Fibroblast of pulmonary artery (primary cell): Measurements from ENCODE around the gene PPDPF.
"Not testable (repeated sequence)": the region's sequence is repeated elsewhere in the genome, so short reads cannot be mapped to it uniquely, and the experiment has no call there.

Experiments used
- DNase-seq: peaks from one replicate; pipeline ENCODE4 v3.0.0-alpha.2; 2010; ENCODE audit warnings: low read depth
- H3K4me3 ChIP-seq: replicated peaks from 2 replicates; pipeline ENCODE4 v1.5.1; 2011; ENCODE audit warnings: low read depth, mild to moderate bottlenecking, control low read depth, low read length, moderate library complexity
- TF ChIP-seq, protein P1 (sequence below): IDR thresholded peaks from 2 replicates; pipeline ENCODE4 v1.5.1; 2011; ENCODE audit warnings: mild to moderate bottlenecking, control low read depth, low read length, inconsistent platforms; ENCODE audit errors: missing control alignments

PPDPF gene

GRCh38 chr20:63475209-63475608 lies 45.4 kb upstream of the PPDPF start:
- TF ChIP-seq, protein P1, sequence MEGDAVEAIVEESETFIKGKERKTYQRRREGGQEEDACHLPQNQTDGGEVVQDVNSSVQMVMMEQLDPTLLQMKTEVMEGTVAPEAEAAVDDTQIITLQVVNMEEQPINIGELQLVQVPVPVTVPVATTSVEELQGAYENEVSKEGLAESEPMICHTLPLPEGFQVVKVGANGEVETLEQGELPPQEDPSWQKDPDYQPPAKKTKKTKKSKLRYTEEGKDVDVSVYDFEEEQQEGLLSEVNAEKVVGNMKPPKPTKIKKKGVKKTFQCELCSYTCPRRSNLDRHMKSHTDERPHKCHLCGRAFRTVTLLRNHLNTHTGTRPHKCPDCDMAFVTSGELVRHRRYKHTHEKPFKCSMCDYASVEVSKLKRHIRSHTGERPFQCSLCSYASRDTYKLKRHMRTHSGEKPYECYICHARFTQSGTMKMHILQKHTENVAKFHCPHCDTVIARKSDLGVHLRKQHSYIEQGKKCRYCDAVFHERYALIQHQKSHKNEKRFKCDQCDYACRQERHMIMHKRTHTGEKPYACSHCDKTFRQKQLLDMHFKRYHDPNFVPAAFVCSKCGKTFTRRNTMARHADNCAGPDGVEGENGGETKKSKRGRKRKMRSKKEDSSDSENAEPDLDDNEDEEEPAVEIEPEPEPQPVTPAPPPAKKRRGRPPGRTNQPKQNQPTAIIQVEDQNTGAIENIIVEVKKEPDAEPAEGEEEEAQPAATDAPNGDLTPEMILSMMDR = no peak
- no peak overlapping the region for H3K4me3 ChIP-seq
- DNase-seq = peak; percentile 30

DNA sequence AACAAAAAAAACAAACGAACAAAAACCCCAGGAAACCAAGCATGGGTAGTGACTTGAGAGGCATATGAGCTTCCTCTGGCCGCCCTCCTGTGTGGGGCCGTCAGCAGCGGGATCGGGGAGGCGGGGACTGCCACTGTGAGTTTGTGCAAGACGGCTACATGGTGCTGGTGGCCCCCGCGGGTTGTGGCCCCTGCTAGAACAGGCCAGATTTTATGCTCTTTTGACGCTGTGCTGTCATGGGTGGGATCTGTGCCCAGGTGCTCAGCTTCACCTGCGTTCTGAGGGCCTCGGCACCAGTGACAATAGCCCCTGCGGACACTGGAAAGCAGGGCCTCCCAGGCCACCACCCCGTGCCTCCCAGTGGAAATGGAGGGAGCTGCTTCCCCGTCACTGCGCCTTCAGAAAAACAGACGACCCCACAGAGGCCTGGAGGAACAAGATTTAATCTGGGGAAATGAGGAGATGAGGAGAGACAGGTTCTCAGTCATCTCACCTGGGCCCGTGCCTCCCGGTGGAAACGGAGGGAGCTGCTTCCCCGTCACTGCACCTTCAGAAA lies 43.4 kb upstream of the PPDPF start:
- H3K4me3 ChIP-seq = no peak overlapping the region
- TF ChIP-seq, protein P1 = no peak
- DNase-seq = no peak

- no peak for DNase-seq
- TF ChIP-seq, protein P1 = no peak
Measured at GRCh38 chr20:63477944-63478343, 42.6 kb upstream of the PPDPF start.

GRCh38 chr20:63478346-63479302 lies 41.9 kb upstream of the PPDPF start:
- DNase-seq = no peak
- TF ChIP-seq, protein P1 = no peak
- no peak overlapping the region for H3K4me3 ChIP-seq

More at GRCh38 chr20:63477944-63478343, 42.6 kb upstream of the PPDPF start:
- no peak overlapping the region for H3K4me3 ChIP-seq

DNA sequence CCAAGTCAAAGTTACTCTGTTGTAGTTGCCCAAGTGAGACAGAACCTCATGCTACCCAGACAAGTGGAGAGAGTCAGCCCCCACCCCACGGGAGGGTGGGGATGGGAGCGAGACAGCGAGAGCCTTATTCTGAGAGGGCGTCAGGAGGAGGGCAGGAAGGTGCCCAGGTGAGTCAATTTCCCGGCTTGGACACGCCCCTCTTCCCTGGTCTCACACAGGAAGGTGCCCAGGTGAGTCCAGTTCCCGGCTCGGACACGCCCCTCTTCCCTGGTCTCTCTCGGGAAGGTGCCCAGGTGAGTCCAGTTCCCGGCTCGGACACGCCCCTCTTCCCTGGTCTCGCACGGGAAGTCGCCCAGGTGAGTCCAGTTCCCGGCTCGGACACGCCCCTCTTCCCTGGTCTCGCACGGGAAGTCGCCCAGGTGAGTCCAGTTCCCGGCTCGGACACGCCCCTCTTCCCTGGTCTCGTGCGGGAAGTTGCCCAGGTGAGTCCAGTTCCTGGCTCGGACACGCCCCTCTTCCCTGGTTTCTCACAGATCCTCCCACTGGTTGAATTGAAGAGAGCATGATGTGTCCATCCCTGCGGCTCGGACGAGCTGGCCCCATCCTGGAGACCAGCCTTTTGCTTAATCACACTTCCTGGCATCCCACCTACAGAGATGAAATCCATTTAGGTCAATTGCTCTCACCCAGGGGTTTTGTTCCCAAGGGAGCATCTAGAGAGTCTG lies 40.7 kb upstream of the PPDPF start:
- not testable (repeated sequence) for H3K4me3 ChIP-seq, DNase-seq

DNA sequence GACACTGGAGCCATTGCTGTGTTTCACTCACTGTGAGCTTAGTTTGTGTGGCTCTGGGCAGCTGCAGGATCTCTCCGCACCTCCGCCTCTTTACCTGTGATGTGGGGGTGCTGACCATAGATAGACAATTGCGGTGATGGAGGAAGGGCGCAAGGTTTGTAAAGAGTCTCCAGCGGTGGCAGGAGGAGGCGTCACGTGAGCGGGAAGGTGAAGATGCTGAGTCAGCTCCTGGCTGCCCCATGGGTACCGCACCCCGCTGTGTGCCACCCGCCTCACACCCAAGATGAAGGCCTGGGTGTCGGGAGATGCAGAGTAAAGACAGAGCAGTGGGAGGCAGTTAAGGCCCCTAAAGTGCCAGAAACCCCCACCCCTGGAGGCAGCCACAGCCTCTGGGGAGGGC lies 39.1 kb upstream of the PPDPF start:
- TF ChIP-seq, protein P1 = no peak
- H3K4me3 ChIP-seq = no peak overlapping the region
- DNase-seq = no peak

DNA sequence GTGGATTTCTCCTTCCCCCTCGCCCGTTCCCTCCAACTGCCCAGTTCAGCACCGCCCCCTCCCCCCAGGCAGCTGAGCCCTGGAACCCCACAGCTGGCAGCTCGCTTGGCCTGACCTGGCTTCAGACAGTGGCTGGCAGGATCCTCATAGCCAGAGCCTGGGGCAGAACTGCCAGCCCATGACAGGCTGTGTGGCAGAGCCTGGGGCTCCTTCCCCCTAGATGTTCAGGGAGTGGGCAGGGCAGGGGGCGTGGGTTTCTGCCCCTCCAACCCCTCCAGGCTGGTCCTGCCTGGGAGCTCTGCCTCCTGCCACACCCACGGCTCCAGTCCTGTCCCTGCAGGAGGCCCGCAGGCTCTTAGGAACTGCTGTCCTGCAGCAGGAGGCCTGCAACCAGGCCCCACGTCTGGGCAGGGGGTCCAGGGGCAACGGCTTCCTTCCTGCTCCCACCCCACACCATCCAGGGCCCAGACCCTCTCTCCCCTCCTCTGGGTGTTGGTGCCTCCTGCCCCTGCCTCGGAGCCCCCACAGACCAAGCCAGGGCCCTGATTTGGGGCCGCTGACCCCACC lies 38.5 kb upstream of the PPDPF start:
- no peak overlapping the region for H3K4me3 ChIP-seq
- DNase-seq = no peak
- TF ChIP-seq, protein P1 = no peak
